Upper lobe of right lung (tissue), 1 donor: ENCODE results near the gene TBC1D22A. TPM values are rescaled to one million over a fixed set of nuclear protein-coding genes. Genes with fewer than 3 reads are reported as not detected.
A peak's percentile ranks its signal among the peaks of the same experiment; 100 is the strongest.

Experiments
- ATAC-seq: fragments of 200-7000 bp; cut with Tn5 transposase; one replicate; pipeline ENCODE4 v1.9.1; 2020; ENCODE audit warnings: mild to moderate bottlenecking, moderate library complexity
- DNase-seq: peaks from one replicate; pipeline ENCODE4 v3.0.0-alpha.2; 2020
- H3K27ac ChIP-seq: fragments of 200-600 bp; one replicate; pipeline ENCODE4 v1.8.0; 2022
- H3K27me3 ChIP-seq: fragments of 200-600 bp; one replicate; pipeline ENCODE4 v1.8.0; 2022; ENCODE audit warnings: mild to moderate bottlenecking
- H3K36me3 ChIP-seq: fragments of 200-600 bp; one replicate; pipeline ENCODE4 v1.8.0; 2022
- H3K4me1 ChIP-seq: fragments of 200-600 bp; one replicate; pipeline ENCODE4 v1.8.0; 2022
- H3K4me3 ChIP-seq: fragments of 200-600 bp; one replicate; pipeline ENCODE4 v1.8.0; 2022; ENCODE audit warnings: mild to moderate bottlenecking
- H3K9me3 ChIP-seq: fragments of 200-600 bp; one replicate; pipeline ENCODE4 v1.8.0; 2022
- CTCF ChIP-seq: fragments of 200-600 bp; IDR thresholded peaks from one replicate; pipeline ENCODE4 v1.8.0; 2022; ENCODE audit warnings: antibody characterized with exemption
- intact Hi-C: fragments of 100-400 bp; cut with DNase I; formaldehyde crosslinking; loops from one replicate; pipeline ENCODE4 v1.11.0; 2022
- total RNA-seq: library from RNA; stranded (reverse); fragmentation: NEBNext Ultra II Directional; extraction: Animal tissue kit (Norgen Biotek cat#: 25700); gene quantifications from one replicate; pipeline ENCODE4 v1.2.1, GENCODE V29; 2021
- donor health status: DM: no; HTN: yes; CAD: no; lungs with severe emphysema.

Gene TBC1D22A
- total RNA-seq, 1 donor from 2014 or later = 31.3 TPM

- peaks cover 17% of the 10 kb centered on the region for H3K4me1 ChIP-seq
- H3K4me3 ChIP-seq = no peak overlapping the region
- H3K27ac ChIP-seq = no peak overlapping the region
- TF ChIP-seq CTCF = no peak
- intact Hi-C loops = no loop called here
- no peaks in the 10 kb centered on the region for H3K36me3 ChIP-seq
- DNase-seq = no peak
- no peaks in the 10 kb centered on the region for H3K9me3 ChIP-seq
- no peaks in the 10 kb centered on the region for H3K27me3 ChIP-seq
- no peak for ATAC-seq
These were observed 49.7 kb downstream of the TBC1D22A start for GRCh38 chr22:46812034-46812605.

- Histone ChIP-seq H3K27ac (no peak overlapping the region), H3K9me3 (no peaks in the 10 kb centered on the region), H3K4me3 (no peak overlapping the region), H3K27me3 (no peaks in the 10 kb centered on the region), H3K4me1 (peaks cover 17% of the 10 kb centered on the region), H3K36me3 (no peaks in the 10 kb centered on the region)
- intact Hi-C loops = no loop called here
- ATAC-seq (no peak), DNase-seq (no peak)
- no peak for TF ChIP-seq CTCF
These were observed 50.3 kb downstream of the TBC1D22A start for GRCh38 chr22:46812788-46813187.

GRCh38 chr22:46813816-46814597 lies 51.6 kb downstream of the TBC1D22A start:
- Histone ChIP-seq H3K4me3 (no peak overlapping the region), H3K27me3 (no peaks in the 10 kb centered on the region), H3K36me3 (no peaks in the 10 kb centered on the region), H3K9me3 (no peaks in the 10 kb centered on the region), H3K27ac (no peak overlapping the region), H3K4me1 (peaks cover 21% of the 10 kb centered on the region)
- TF ChIP-seq CTCF = no peak
- DNase-seq (no peak), ATAC-seq (peak; percentile 63)
- intact Hi-C loops = no loop called here

- Histone ChIP-seq H3K9me3 (no peaks in the 10 kb centered on the region), H3K27me3 (no peaks in the 10 kb centered on the region), H3K4me3 (no peak overlapping the region), H3K36me3 (no peaks in the 10 kb centered on the region), H3K4me1 (peaks cover 23% of the 10 kb centered on the region), H3K27ac (no peak overlapping the region)
- intact Hi-C loops = no loop called here
- ATAC-seq = peak; percentile 60
- no peak for DNase-seq
- no peak for TF ChIP-seq CTCF
These were observed 52.7 kb downstream of the TBC1D22A start for GRCh38 chr22:46815132-46815531.

GRCh38 chr22:46815559-46815895 lies 53.1 kb downstream of the TBC1D22A start:
- no peak overlapping the region for H3K27ac ChIP-seq
- intact Hi-C loops = no loop called here
- no peaks in the 10 kb centered on the region for H3K27me3 ChIP-seq
- DNase-seq = no peak
- H3K36me3 ChIP-seq = no peaks in the 10 kb centered on the region
- ATAC-seq = no peak
- H3K4me1 ChIP-seq = peaks cover 23% of the 10 kb centered on the region
- no peaks in the 10 kb centered on the region for H3K9me3 ChIP-seq
- H3K4me3 ChIP-seq = no peak overlapping the region
- no peak for TF ChIP-seq CTCF
